ENCODE results near the gene OGDH. TPM values are rescaled to one million over a fixed set of nuclear protein-coding genes. Genes with fewer than 3 reads are reported as not detected.
A peak's percentile ranks its signal among the peaks of the same experiment; 100 is the strongest.
"Not testable (repeated sequence)": the region's sequence is repeated elsewhere in the genome, so short reads cannot be mapped to it uniquely, and the experiment has no call there.

Gene OGDH
- 62.0 and 93.0 TPM in 2 replicates for total RNA-seq

DNA sequence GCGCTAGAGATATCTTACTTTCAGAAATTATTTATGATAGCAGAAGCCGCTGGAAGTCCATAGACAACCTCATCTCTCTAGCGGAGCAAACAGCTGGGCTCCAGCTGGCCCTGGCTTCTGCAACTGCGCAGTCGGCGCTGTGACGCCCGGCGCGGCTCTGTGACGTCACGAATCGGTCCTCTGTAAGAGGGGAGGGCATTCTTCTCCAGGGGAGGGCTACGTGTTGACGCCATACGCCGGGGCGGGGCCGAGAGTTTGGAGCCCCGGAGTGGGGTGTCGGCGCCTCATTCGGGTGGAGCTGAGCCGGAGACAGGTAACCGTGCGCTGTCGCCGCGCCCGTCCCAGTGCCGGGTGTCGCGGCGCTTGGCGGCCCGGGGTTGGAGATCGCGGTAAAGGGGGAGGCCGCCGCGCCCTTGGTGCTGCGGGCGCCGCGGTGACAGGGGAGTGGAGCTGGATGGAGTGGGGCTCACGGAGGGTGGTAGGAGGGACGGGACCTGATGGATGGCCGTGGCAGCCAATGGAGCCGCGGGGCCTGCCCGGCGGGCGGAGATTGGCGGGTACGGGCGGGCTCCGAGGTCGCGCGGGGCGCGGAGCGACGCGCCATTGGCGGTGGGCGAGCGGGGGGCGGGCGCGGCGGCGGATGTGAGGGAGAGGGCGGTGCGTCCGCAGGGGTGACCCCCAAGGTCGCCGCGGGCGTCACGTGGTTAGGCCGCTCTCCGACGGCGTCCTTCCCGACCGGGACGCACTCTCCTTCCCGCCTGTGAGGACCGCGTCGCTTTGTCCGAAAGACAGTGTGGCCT, at the start of gene OGDH:
TSS of gene OGDH (plus strand) at position 287 of the 800 bp plus-strand sequence. CDS start 17,717 bp downstream, outside the sequence.
- TF ChIP-seq, protein P1, sequence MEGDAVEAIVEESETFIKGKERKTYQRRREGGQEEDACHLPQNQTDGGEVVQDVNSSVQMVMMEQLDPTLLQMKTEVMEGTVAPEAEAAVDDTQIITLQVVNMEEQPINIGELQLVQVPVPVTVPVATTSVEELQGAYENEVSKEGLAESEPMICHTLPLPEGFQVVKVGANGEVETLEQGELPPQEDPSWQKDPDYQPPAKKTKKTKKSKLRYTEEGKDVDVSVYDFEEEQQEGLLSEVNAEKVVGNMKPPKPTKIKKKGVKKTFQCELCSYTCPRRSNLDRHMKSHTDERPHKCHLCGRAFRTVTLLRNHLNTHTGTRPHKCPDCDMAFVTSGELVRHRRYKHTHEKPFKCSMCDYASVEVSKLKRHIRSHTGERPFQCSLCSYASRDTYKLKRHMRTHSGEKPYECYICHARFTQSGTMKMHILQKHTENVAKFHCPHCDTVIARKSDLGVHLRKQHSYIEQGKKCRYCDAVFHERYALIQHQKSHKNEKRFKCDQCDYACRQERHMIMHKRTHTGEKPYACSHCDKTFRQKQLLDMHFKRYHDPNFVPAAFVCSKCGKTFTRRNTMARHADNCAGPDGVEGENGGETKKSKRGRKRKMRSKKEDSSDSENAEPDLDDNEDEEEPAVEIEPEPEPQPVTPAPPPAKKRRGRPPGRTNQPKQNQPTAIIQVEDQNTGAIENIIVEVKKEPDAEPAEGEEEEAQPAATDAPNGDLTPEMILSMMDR (conservative IDR thresholded peaks at IDR 0.05; ENCODE audit: low read depth, low read length): no peak
- H3K4me3 ChIP-seq (ENCODE audit: low read depth, low read length): peak within 1 kb of the TSS; percentile 97
- DNase-seq (ENCODE audit: low read depth): peak; percentile 88

GRCh38 chr7:44557485-44557884, 48.9 kb upstream of the OGDH start:
- H3K4me3 ChIP-seq (ENCODE audit: low read depth, low read length): no peak overlapping the region
- DNase-seq (ENCODE audit: low read depth): no peak
- TF ChIP-seq, protein P1 (conservative IDR thresholded peaks at IDR 0.05; ENCODE audit: low read depth, low read length): no peak

DNA sequence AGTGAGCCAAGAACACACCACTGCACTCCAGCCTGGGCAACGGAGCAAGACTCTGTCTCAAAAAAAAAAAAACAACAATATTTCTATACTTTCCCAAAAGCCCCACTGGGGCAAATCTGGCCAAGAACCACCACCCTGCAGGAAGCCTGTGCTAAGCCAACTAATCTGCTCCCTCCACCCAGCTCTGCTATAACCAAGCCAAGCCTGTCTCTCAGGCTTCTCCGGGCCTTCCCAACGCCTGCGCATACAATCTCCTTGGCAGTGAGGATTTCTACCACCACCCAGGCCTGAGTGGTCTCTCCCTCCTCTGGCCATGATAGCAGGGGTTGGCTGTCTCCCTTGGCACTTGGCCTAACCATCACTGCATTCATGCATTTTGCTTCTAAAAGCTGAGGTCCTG, 46.9 kb upstream of the OGDH start:
- TF ChIP-seq, protein P1 (conservative IDR thresholded peaks at IDR 0.05; ENCODE audit: low read depth, low read length): no peak
- DNase-seq (ENCODE audit: low read depth): no peak
- no peak overlapping the region for H3K4me3 ChIP-seq (ENCODE audit: low read depth, low read length)

- no peak for DNase-seq (ENCODE audit: low read depth)
- H3K4me3 ChIP-seq (ENCODE audit: low read depth, low read length): no peak overlapping the region
- TF ChIP-seq, protein P1 (conservative IDR thresholded peaks at IDR 0.05; ENCODE audit: low read depth, low read length): no peak
Observed at GRCh38 chr7:44561481-44561880, 44.9 kb upstream of the OGDH start.

DNA sequence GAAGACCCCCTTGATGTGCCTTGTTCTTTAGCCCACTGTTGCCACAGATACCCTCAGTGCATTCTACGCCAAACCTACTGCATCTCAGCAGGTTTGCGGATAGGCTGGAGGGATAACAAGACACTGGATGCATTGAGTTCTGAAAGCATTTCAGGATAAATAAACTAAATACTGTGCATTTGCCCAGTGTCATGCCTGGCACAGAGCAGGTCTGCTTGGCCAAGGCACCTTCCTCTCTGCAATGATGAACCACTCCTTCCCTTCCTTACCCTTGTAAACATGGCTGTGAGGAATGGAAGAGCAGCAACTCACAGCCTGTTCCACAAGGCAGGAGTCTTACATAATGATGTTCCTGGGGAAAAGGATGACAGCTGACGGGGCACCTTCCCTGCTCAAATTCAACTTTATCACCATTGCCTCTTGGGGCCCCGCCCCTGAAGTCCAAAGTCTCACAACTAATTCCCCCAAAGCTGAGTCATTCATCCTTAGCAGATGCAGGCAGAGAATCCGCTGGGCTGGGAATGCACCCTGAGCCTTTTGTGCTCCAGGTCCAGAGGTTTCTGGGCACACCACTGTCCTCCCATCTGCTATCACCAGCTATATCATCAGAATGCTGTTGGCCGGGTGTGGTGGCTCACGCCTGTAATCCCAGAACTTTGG, 44.3 kb upstream of the OGDH start:
- DNase-seq (ENCODE audit: low read depth): no peak
- H3K4me3 ChIP-seq (ENCODE audit: low read depth, low read length): no peak overlapping the region
- TF ChIP-seq, protein P1 (conservative IDR thresholded peaks at IDR 0.05; ENCODE audit: low read depth, low read length): no peak

DNA sequence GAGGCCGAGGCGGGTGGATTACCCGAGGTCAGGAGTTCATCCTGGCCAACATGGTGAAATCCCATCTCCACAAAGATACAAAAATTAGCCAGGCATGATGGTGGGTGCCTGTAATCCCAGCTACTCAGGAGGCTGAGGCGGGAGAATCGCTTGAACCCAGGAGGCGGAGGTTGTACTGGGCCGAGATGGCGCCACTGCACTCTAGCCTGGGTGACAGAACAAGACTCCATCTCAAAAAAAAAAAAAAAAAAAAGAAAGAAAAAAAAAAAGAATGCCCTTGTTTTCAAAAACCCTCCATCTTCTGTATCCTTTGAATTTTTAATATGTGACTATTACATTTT, 43.8 kb upstream of the OGDH start:
- DNase-seq (ENCODE audit: low read depth); H3K4me3 ChIP-seq (ENCODE audit: low read depth, low read length): not testable (repeated sequence)

GRCh38 chr7:44563171-44563679, 43.2 kb upstream of the OGDH start:
- no peak overlapping the region for H3K4me3 ChIP-seq (ENCODE audit: low read depth, low read length)
- TF ChIP-seq, protein P1 (conservative IDR thresholded peaks at IDR 0.05; ENCODE audit: low read depth, low read length): no peak
- DNase-seq (ENCODE audit: low read depth): no peak

Data from epithelial cell of proximal tubule (primary cell).